Measurements from ENCODE around the gene TREX2. TPM values are rescaled to one million over a fixed set of nuclear protein-coding genes. Genes with fewer than 3 reads are reported as not detected.

The TREX2 gene
- total RNA-seq: 1 to 10 TPM in 2 of 4 donors, under 1 TPM in 2; 0.42 to 1.6 (median 0.87) TPM

DNA sequence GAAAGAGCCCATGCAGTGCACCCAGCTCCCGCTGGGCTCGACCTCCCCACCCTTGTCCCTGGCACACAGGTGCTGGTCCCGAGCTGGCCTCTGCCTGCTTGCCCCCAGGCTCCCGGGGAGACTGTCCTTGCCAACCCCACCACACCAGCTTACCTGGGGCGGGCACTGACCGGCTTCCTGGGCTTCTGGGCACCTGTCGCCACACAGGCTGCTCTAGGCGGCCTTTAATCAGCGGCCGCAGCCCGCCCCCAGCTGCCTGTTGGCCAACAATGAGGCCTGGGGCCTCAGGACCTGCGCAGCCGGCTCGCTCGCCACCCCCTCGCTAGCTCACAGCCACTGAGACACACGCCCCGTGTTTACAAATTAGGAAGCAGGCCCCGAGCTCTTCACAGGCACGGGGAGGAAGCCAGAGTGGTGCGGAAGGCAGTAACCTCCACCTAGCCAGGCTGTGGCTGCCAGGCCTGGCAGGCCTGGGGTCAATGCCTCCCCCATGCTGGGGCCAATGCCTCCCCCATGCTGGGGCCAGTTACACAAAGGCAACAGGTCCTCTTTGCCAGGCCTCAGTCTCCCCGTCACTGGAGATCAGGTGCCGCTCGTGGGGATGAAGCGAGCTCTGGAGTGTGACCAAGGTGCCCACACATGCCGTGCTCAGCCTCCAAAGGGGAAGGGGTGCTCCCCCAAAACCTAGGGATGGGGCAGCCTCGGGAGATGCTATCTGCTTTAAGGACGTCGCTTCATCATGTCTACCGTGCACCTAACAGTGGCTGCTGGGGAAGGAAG is at the start of gene TREX2:
Gene TREX2, minus strand, starts transcription at position 201 of the 780 bp plus-strand sequence. CDS start 626 bp downstream, outside the sequence.
- no peak for TF ChIP-seq POLR2A (IDR thresholded peaks at IDR 0.05)
- no peak for TF ChIP-seq POLR2AphosphoS5 (IDR thresholded peaks at IDR 0.05)
- no peak for TF ChIP-seq CTCF (IDR thresholded peaks at IDR 0.05)
- TF ChIP-seq EP300 (IDR thresholded peaks at IDR 0.05): no peak
- no peak for ATAC-seq
- no peak within 1 kb of the TSS for H3K4me3 ChIP-seq
- 83% methylated on average over 3 of the region's 30 CpGs; no CpG with 5 or more reads in 1 of the 2 donors for WGBS, 2 donors (ENCODE audit: low coverage in 1 of 2)
- H3K27me3 ChIP-seq: peaks cover 4% of the 10 kb centered on the region
- H3K4me1 ChIP-seq: no peaks in the 10 kb centered on the region
- no peaks in the 10 kb centered on the region for H3K9me3 ChIP-seq
- H3K36me3 ChIP-seq: peaks cover 0 to 17% of the 10 kb centered on the region in 2 donors
- H3K27ac ChIP-seq: no peak within 1 kb of the TSS

GRCh38 chrX:153495362-153495751 is 49.5 kb upstream of the TREX2 start:
- H3K4me1 ChIP-seq: peaks cover 0 to 33% (median 0%) of the 10 kb centered on the region in 3 donors
- WGBS, 2 donors (ENCODE audit: low coverage in 1 of 2): 4 to 90% methylated on average over 2 to 4 of the region's 17 CpGs

DNA sequence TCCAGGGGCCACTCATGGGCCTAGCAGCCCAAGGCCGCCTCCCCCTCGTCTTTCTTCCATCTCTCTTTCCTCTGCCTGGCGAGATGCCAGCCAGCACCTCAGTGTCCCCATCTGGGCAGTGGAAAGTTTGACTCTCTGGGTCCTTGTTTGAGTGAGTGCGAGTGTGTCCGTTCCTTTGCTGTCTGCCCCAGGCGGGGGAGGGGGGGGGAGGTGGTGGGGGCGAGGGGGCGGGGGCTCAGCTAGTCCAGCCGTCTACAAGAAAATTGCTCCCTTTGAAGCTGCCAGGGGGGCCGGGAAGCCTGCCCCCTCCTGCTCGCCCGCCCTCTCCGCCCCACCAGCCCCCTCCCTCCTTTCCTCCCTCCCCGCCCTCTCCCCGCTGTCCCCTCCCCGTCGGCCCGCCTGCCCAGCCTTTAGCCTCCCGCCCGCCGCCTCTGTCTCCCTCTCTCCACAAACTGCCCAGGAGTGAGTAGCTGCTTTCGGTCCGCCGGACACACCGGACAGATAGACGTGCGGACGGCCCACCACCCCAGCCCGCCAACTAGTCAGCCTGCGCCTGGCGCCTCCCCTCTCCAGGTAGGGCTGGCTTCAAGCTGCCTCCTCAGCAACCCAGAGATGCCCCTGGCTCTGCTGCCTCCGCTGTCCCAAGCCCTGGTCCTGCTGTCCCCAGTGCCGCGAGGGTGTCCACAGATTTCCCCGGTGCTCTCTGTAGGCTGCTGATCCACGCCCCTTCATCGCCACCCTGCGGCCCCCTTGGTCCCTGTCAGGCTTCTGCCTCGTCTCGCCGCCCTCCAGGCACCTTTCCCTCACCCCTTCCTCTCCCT is 48.9 kb upstream of the TREX2 start, which contains the start of gene BGN:
Gene BGN, plus strand, starts transcription at position 440 of the 821 bp plus-strand sequence. CDS start 9,652 bp downstream, outside the sequence.
- Histone ChIP-seq H3K27ac (peak within 1 kb of the TSS in 3 of 4 donors; percentile 45 to 68 (median 67)), H3K4me3 (peak within 1 kb of the TSS; percentile 10 to 38), H3K36me3 (no peaks in the 10 kb centered on the region), H3K9me3 (no peaks in the 10 kb centered on the region), H3K4me1 (peaks cover 0 to 27% (median 0%) of the 10 kb centered on the region in 3 donors), H3K27me3 (peaks cover 9% of the 10 kb centered on the region)
- peak; percentile 16 for ATAC-seq
- 6 to 33% methylated on average over 1 to 8 of the region's 41 CpGs for WGBS, 2 donors (ENCODE audit: low coverage in 1 of 2)
- TF ChIP-seq EP300 (IDR thresholded peaks at IDR 0.05) (no peak), CTCF (IDR thresholded peaks at IDR 0.05) (peak in 2 of 4 experiments; percentile 31 to 48), POLR2AphosphoS5 (IDR thresholded peaks at IDR 0.05) (no peak)

More at GRCh38 chrX:153495362-153495751, 49.5 kb upstream of the TREX2 start:
- peak overlapping the region in 3 of 4 donors; percentile 45 to 68 (median 67) for H3K27ac ChIP-seq
- TF ChIP-seq EP300 (IDR thresholded peaks at IDR 0.05): no peak
- no peak for TF ChIP-seq CTCF (IDR thresholded peaks at IDR 0.05)
- TF ChIP-seq POLR2A (IDR thresholded peaks at IDR 0.05): no peak
- TF ChIP-seq POLR2AphosphoS5 (IDR thresholded peaks at IDR 0.05): no peak
- ATAC-seq: peak; percentile 45
- H3K9me3 ChIP-seq: no peaks in the 10 kb centered on the region
- H3K4me3 ChIP-seq: peak overlapping the region; percentile 10 to 38
- H3K36me3 ChIP-seq: no peaks in the 10 kb centered on the region
- peaks cover 9% of the 10 kb centered on the region for H3K27me3 ChIP-seq

- Histone ChIP-seq H3K9me3 (no peaks in the 10 kb centered on the region), H3K4me1 (peaks cover 0 to 21% (median 0%) of the 10 kb centered on the region in 3 donors), H3K27me3 (peaks cover 9% of the 10 kb centered on the region), H3K4me3 (no peak overlapping the region), H3K36me3 (no peaks in the 10 kb centered on the region), H3K27ac (peak overlapping the region in 3 of 4 donors; percentile 45 to 68 (median 67))
- WGBS, 2 donors (ENCODE audit: low coverage in 1 of 2): no CpG with 5 or more reads among the region's 12 CpGs
- peak; percentile 11 for ATAC-seq
- TF ChIP-seq EP300 (IDR thresholded peaks at IDR 0.05) (no peak), POLR2AphosphoS5 (IDR thresholded peaks at IDR 0.05) (no peak)
Measured at GRCh38 chrX:153494061-153494460, 48.2 kb upstream of the TREX2 start.

GRCh38 chrX:153493085-153493484 is 47.2 kb upstream of the TREX2 start:
- ATAC-seq: no peak
- H3K9me3 ChIP-seq: no peaks in the 10 kb centered on the region
- WGBS, 2 donors (ENCODE audit: low coverage in 1 of 2): 81% methylated on average over 7 of the region's 11 CpGs; no CpG with 5 or more reads in 1 of the 2 donors
- no peak overlapping the region for H3K27ac ChIP-seq
- no peaks in the 10 kb centered on the region for H3K36me3 ChIP-seq
- peaks cover 9% of the 10 kb centered on the region for H3K27me3 ChIP-seq
- H3K4me3 ChIP-seq: no peak overlapping the region
- TF ChIP-seq POLR2A (IDR thresholded peaks at IDR 0.05): no peak
- TF ChIP-seq EP300 (IDR thresholded peaks at IDR 0.05): no peak
- peaks cover 0 to 30% (median 5%) of the 10 kb centered on the region in 3 donors for H3K4me1 ChIP-seq

Measured in gastroesophageal sphincter (tissue), 4 donors.